HL-60 (cell line): Measurements from ENCODE around the gene PAAF1.

Experiments used
- CTCF ChIP-seq: IDR thresholded peaks from one replicate; pipeline ENCODE4 v1.5.1; 2011; ENCODE audit warnings: low read length, control low read depth, inconsistent platforms; ENCODE audit not compliant: insufficient read depth
- POLR2AphosphoS5 ChIP-seq: IDR thresholded peaks from 2 replicates; pipeline ENCODE4 v1.6.1; 2012; ENCODE audit warnings: low read depth

- TF ChIP-seq CTCF (no peak), POLR2AphosphoS5 (no peak)
Observed at GRCh38 chr11:73851046-73851764, 25.6 kb upstream of the PAAF1 start.
